Tibial artery (tissue), 4 donors: ENCODE data around the gene YBX2.

Source experiments
- DNase-seq, 2 donors: peaks; one replicate each; pipeline ENCODE4 v3.0.0-alpha.2; 2019
- H3K27ac ChIP-seq, 2 donors: fragments of 200-600 bp; sonication (generic) in 1 of 2; 1 replicate in 1 of 2; 2 replicates in 1 of 2; pipeline ENCODE4 v1.5.1; 2018 to 2019; ENCODE audit warnings: mild to moderate bottlenecking in 1 of 2
- H3K27me3 ChIP-seq, 2 donors: fragments of 200-600 bp; sonication (generic) in 1 of 2; one replicate each; pipeline versions ENCODE4 v1.5.1 to v1.6.0; 2016 to 2019
- H3K36me3 ChIP-seq, 3 donors: fragments of 200-600 bp; sonication (generic) in 2 of 3; one replicate each; pipeline ENCODE4 v1.5.1; 2016 to 2019; ENCODE audit warnings: mild to moderate bottlenecking in 2 of 3
- H3K4me1 ChIP-seq, 4 donors: fragments of 200-600 bp; sonication (generic) in 2 of 4; 1 replicate in 3 of 4; 2 replicates in 1 of 4; pipeline ENCODE4 v1.5.1; 2016 to 2019
- H3K4me3 ChIP-seq, 2 donors: fragments of 200-600 bp; sonication (generic) in 1 of 2; 1 replicate in 1 of 2; 2 replicates in 1 of 2; pipeline ENCODE4 v1.5.1; 2018 to 2019; ENCODE audit warnings: mild to moderate bottlenecking in 2 of 2
- H3K9me3 ChIP-seq, 3 donors: fragments of 200-600 bp; sonication (generic) in 1 of 3; one replicate each; pipeline ENCODE4 v1.5.1; 2016 to 2019
- CTCF ChIP-seq, 2 experiments: fragments of 200-600 bp in 1 of 2; fragments of 450-650 bp in 1 of 2; IDR thresholded peaks; one replicate each; pipeline ENCODE4 v1.5.1; 2017 to 2019; ENCODE audit warnings: antibody characterized with exemption in 2 of 2, mild to moderate bottlenecking in 1 of 2, moderate library complexity in 1 of 2
- intact Hi-C: fragments of 100-400 bp; cut with DNase I; formaldehyde crosslinking; loops from one replicate; pipeline ENCODE4 v1.15.0; 2023; ENCODE audit warnings: low total_unique reads

The YBX2 gene

GRCh38 chr17:7256766-7257456 is 37.5 kb downstream of the YBX2 start:
- no peak for DNase-seq
- H3K36me3 ChIP-seq = peaks cover 30 to 62% (median 55%) of the 10 kb centered on the region in 3 donors

GRCh38 chr17:7254511-7254910 is 39.9 kb downstream of the YBX2 start:
- H3K27me3 ChIP-seq = no peaks in the 10 kb centered on the region
- no peak overlapping the region for H3K27ac ChIP-seq
- TF ChIP-seq CTCF (IDR thresholded peaks at IDR 0.05) = no peak
- intact Hi-C loops = loop anchor here (10.0 kb wide), 2 partner anchors 90 to 310 kb away; partner anchors contain the start of gene SENP3
- H3K9me3 ChIP-seq = no peaks in the 10 kb centered on the region
- H3K4me3 ChIP-seq = no peak overlapping the region
- peaks cover 0 to 35% (median 21%) of the 10 kb centered on the region in 4 donors for H3K4me1 ChIP-seq
- no peak for DNase-seq
- H3K36me3 ChIP-seq = peaks cover 30 to 54% (median 51%) of the 10 kb centered on the region in 3 donors

More at GRCh38 chr17:7256766-7257456, 37.5 kb downstream of the YBX2 start:
- H3K27ac ChIP-seq = no peak overlapping the region
- peaks cover 0 to 35% (median 21%) of the 10 kb centered on the region in 4 donors for H3K4me1 ChIP-seq
- no peaks in the 10 kb centered on the region for H3K9me3 ChIP-seq
- H3K4me3 ChIP-seq = no peak overlapping the region
- TF ChIP-seq CTCF (IDR thresholded peaks at IDR 0.05) = no peak
- intact Hi-C loops = loop anchor here (10.0 kb wide), 2 partner anchors 88 to 308 kb away; partner anchors contain the start of gene SENP3
- peaks cover 0 to 18% of the 10 kb centered on the region in 2 donors for H3K27me3 ChIP-seq

- Histone ChIP-seq H3K4me1 (peaks cover 0 to 40% (median 32%) of the 10 kb centered on the region in 4 donors), H3K27ac (peak overlapping the region; percentile 96 to 100), H3K27me3 (no peaks in the 10 kb centered on the region), H3K4me3 (peak overlapping the region; percentile 94 to 98), H3K36me3 (peaks cover 24 to 39% (median 37%) of the 10 kb centered on the region in 3 donors), H3K9me3 (no peaks in the 10 kb centered on the region)
- intact Hi-C loops = loop anchor here (10.0 kb wide), 2 partner anchors 92 to 312 kb away; partner anchors contain the start of gene SENP3
- no peak for TF ChIP-seq CTCF (IDR thresholded peaks at IDR 0.05)
- DNase-seq = no peak
These were observed 41.4 kb downstream of the YBX2 start for GRCh38 chr17:7253082-7253481.

GRCh38 chr17:7252176-7253043 is 42.0 kb downstream of the YBX2 start, which contains the start of gene ELP5:
Gene ELP5, plus strand, starts transcription at chr17:7252215. Its CDS starts 336 bp downstream, at chr17:7252551.
- intact Hi-C loops = loop anchor here (10.0 kb wide), 2 partner anchors 92 to 312 kb away; partner anchors contain the start of gene SENP3
- Histone ChIP-seq H3K9me3 (no peaks in the 10 kb centered on the region), H3K27me3 (no peaks in the 10 kb centered on the region), H3K4me3 (peak within 1 kb of the TSS; percentile 94 to 98), H3K27ac (peak within 1 kb of the TSS; percentile 96 to 100), H3K4me1 (peaks cover 0 to 40% (median 32%) of the 10 kb centered on the region in 4 donors), H3K36me3 (peaks cover 22 to 33% (median 32%) of the 10 kb centered on the region in 3 donors)
- peak; percentile 94 to 97 for DNase-seq
- TF ChIP-seq CTCF (IDR thresholded peaks at IDR 0.05) = no peak

- intact Hi-C loops = loop anchor here (10.0 kb wide), 2 partner anchors 93 to 313 kb away; partner anchors contain the start of gene SENP3
- peak within 1 kb of the TSS; percentile 94 to 98 for H3K4me3 ChIP-seq
- peaks cover 0 to 40% (median 32%) of the 10 kb centered on the region in 4 donors for H3K4me1 ChIP-seq
- peaks cover 17 to 30% (median 30%) of the 10 kb centered on the region in 3 donors for H3K36me3 ChIP-seq
- DNase-seq = peak; percentile 98
- no peaks in the 10 kb centered on the region for H3K9me3 ChIP-seq
- H3K27ac ChIP-seq = peak within 1 kb of the TSS; percentile 96 to 100
- no peaks in the 10 kb centered on the region for H3K27me3 ChIP-seq
- no peak for TF ChIP-seq CTCF (IDR thresholded peaks at IDR 0.05)
These were observed 42.7 kb downstream of the YBX2 start, which contains the start of gene CTDNEP1 for GRCh38 chr17:7251661-7252175. Gene CTDNEP1, minus strand, starts transcription at chr17:7251734. Its CDS starts 438 bp downstream, at chr17:7251296.
